HL-60 (cell line): ENCODE results near the gene ZNF468.
"Not testable (repeated sequence)": the region's sequence is repeated elsewhere in the genome, so short reads cannot be mapped to it uniquely, and the experiment has no call there.

Source experiments
- DNase-seq, 2 experiments: peaks; one replicate each; pipeline ENCODE4 v3.0.0-alpha.2; 2010 to 2020; ENCODE audit warnings: low read depth in 1 of 2, low spot score in 1 of 2
- H3K27ac ChIP-seq: fragments of 250-450 bp; sonication (Bioruptor Pico); replicated peaks from 2 replicates; pipeline ENCODE4 v1.5.1; 2020; ENCODE audit warnings: mild to moderate bottlenecking, moderate library complexity
- H3K27me3 ChIP-seq: fragments of 250-450 bp; sonication (Bioruptor Pico); 2 replicates; pipeline ENCODE4 v1.5.1; 2021; ENCODE audit warnings: mild to moderate bottlenecking, moderate library complexity; ENCODE audit not compliant: insufficient read depth, poor library complexity, severe bottlenecking
- H3K4me3 ChIP-seq: replicated peaks from 2 replicates; pipeline ENCODE4 v1.5.1; 2011; ENCODE audit warnings: mild to moderate bottlenecking, control low read depth, low read length; ENCODE audit not compliant: insufficient read depth
- GABPA ChIP-seq: IDR thresholded peaks from 2 replicates; pipeline ENCODE4 v1.6.1; 2012; ENCODE audit warnings: low read depth
- POLR2AphosphoS5 ChIP-seq: IDR thresholded peaks from 2 replicates; pipeline ENCODE4 v1.6.1; 2012; ENCODE audit warnings: low read depth
- REST ChIP-seq: IDR thresholded peaks from 2 replicates; pipeline ENCODE4 v1.6.1; 2012; ENCODE audit warnings: low read depth; ENCODE audit not compliant: insufficient replicate concordance
- SPI1 ChIP-seq: IDR thresholded peaks from 2 replicates; pipeline ENCODE4 v1.6.1; 2012; ENCODE audit warnings: low read depth, mild to moderate bottlenecking, borderline replicate concordance
- TF ChIP-seq, protein P1 (sequence below): IDR thresholded peaks from one replicate; pipeline ENCODE4 v1.5.1; 2011; ENCODE audit warnings: low read length, control low read depth, inconsistent platforms; ENCODE audit not compliant: insufficient read depth

Gene ZNF468

GRCh38 chr19:52847352-52847751 lies 10.1 kb downstream of the ZNF468 start:
- not testable (repeated sequence) for DNase-seq, H3K4me3 ChIP-seq, H3K27ac ChIP-seq, H3K27me3 ChIP-seq

GRCh38 chr19:52840825-52841465 lies 16.5 kb downstream of the ZNF468 start:
- H3K4me3 ChIP-seq, H3K27me3 ChIP-seq, DNase-seq, H3K27ac ChIP-seq: not testable (repeated sequence)

- DNase-seq, H3K27ac ChIP-seq, H3K27me3 ChIP-seq, H3K4me3 ChIP-seq: not testable (repeated sequence)
Measured at GRCh38 chr19:52834289-52834688, 23.1 kb downstream of the ZNF468 start.

DNA sequence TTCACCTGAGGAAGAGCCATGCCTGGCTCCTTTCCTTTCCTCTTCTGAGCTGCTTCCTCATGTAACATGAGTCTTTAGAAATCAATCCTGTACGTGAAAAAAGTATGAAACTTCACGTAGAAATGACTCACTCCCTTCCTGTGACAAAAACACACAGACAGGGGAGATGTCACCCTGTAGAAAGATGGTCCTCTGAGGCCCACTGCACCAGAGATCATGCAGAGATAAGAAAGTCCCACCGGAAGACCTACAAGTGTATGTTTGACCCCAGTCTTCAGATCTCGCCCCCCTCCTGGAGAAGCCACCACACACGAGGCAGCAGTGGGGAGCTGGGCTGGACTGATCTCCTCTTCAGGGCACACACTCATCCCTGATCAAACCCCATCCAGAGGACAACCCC lies 23.9 kb downstream of the ZNF468 start:
- not testable (repeated sequence) for H3K27ac ChIP-seq, H3K27me3 ChIP-seq, H3K4me3 ChIP-seq, DNase-seq

GRCh38 chr19:52829866-52830265 lies 27.6 kb downstream of the ZNF468 start:
- H3K27me3 ChIP-seq, DNase-seq, H3K27ac ChIP-seq, H3K4me3 ChIP-seq: not testable (repeated sequence)

DNA sequence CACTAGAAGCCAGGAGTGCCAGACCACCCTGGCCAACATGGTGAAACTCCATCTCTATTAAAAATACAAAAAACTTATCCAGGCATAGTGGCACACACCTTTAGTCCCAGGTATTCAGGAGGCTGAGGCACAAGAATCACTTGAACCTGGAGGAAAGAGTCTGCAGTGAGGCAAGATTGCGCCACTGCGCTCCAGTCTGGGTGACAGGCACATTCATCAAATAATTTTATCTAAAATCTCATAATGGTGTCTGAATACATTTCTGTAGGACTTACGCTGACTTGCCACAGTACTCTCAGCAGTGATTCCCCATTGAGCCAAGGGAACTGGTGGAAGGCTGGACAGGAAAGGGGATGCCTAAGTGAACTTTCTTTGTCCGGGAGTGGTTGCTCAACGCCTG lies 31.7 kb downstream of the ZNF468 start:
- H3K27ac ChIP-seq = no peak overlapping the region
- H3K4me3 ChIP-seq = no peak overlapping the region
- TF ChIP-seq POLR2AphosphoS5 = no peak
- TF ChIP-seq GABPA = no peak
- TF ChIP-seq REST = no peak
- TF ChIP-seq, protein P1, sequence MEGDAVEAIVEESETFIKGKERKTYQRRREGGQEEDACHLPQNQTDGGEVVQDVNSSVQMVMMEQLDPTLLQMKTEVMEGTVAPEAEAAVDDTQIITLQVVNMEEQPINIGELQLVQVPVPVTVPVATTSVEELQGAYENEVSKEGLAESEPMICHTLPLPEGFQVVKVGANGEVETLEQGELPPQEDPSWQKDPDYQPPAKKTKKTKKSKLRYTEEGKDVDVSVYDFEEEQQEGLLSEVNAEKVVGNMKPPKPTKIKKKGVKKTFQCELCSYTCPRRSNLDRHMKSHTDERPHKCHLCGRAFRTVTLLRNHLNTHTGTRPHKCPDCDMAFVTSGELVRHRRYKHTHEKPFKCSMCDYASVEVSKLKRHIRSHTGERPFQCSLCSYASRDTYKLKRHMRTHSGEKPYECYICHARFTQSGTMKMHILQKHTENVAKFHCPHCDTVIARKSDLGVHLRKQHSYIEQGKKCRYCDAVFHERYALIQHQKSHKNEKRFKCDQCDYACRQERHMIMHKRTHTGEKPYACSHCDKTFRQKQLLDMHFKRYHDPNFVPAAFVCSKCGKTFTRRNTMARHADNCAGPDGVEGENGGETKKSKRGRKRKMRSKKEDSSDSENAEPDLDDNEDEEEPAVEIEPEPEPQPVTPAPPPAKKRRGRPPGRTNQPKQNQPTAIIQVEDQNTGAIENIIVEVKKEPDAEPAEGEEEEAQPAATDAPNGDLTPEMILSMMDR = no peak
- no peak for TF ChIP-seq SPI1
- no peaks in the 10 kb centered on the region for H3K27me3 ChIP-seq
- DNase-seq = no peak

GRCh38 chr19:52823676-52824075 lies 33.7 kb downstream of the ZNF468 start:
- no peak for TF ChIP-seq POLR2AphosphoS5
- TF ChIP-seq GABPA = no peak

GRCh38 chr19:52821204-52821960 lies 36.0 kb downstream of the ZNF468 start, which contains the start of gene ZNF28:
TSS of gene ZNF28 (minus strand) at chr19:52821633. CDS start at chr19:52817958, 3,675 bp downstream.
- not testable (repeated sequence) for H3K27me3 ChIP-seq
- Histone ChIP-seq H3K4me3 (peak within 1 kb of the TSS; percentile 59), H3K27ac (peak within 1 kb of the TSS; percentile 73)
- TF ChIP-seq POLR2AphosphoS5 = peak; percentile 42; the same call in 1 of the 2 replicates
- DNase-seq = peak; percentile 35 to 74

More at GRCh38 chr19:52823676-52824075, 33.7 kb downstream of the ZNF468 start:
- H3K4me3 ChIP-seq = no peak overlapping the region
- no peaks in the 10 kb centered on the region for H3K27me3 ChIP-seq
- DNase-seq = no peak
- no peak overlapping the region for H3K27ac ChIP-seq

DNA sequence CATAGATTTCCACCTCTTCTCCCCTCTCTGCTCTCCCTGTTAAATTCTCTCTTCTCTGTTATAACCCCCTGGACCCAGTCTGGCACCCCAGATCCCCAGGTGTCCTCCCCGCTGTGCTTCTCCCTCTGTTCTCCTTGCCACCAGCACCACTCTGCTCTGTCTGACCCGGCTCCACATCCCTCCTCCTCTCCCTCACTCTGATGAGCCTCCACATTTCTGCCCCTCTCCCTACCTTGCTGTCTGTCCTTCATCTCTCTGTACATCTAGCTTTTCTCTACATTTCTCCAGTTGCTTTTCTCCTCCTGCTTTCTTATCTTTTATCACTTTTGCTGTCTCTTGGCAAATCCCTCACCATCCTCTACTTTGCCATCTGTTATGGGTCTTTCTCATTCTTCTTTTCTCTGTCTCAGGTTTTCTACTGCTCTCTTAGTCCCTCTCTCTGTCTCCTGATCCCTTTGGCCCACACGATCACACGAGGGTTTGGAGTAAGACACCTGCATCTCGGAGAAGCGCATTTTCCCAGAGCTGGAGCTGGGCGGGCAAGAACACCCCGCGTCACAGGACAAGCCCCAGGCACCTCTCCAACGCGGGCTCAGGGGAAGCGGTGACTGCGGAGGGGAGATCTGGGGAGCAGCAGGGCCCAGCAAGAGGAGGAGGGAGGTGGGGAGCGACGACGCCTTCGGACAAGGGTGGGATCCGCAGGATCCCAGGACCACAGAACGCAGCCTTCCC lies 36.8 kb downstream of the ZNF468 start:
- H3K27ac ChIP-seq = peak overlapping the region; percentile 73
- peak overlapping the region; percentile 59 for H3K4me3 ChIP-seq
- peak in 1 of 2 experiments; percentile 38 for DNase-seq
- H3K27me3 ChIP-seq = not testable (repeated sequence)
